Fibroblast of peridontal ligament (primary cell): Measurements from ENCODE around the gene HELT.
"Not testable (repeated sequence)": the region's sequence is repeated elsewhere in the genome, so short reads cannot be mapped to it uniquely, and the experiment has no call there.

ENCODE experiments used
- DNase-seq: peaks from one replicate; pipeline ENCODE4 v3.0.0-alpha.2; 2010; ENCODE audit errors: extremely low read depth

The HELT gene

GRCh38 chr4:185036019-185036418 is 17.7 kb downstream of the HELT start:
- DNase-seq = no peak

GRCh38 chr4:185036842-185037241 is 18.6 kb downstream of the HELT start:
- no peak for DNase-seq

DNA sequence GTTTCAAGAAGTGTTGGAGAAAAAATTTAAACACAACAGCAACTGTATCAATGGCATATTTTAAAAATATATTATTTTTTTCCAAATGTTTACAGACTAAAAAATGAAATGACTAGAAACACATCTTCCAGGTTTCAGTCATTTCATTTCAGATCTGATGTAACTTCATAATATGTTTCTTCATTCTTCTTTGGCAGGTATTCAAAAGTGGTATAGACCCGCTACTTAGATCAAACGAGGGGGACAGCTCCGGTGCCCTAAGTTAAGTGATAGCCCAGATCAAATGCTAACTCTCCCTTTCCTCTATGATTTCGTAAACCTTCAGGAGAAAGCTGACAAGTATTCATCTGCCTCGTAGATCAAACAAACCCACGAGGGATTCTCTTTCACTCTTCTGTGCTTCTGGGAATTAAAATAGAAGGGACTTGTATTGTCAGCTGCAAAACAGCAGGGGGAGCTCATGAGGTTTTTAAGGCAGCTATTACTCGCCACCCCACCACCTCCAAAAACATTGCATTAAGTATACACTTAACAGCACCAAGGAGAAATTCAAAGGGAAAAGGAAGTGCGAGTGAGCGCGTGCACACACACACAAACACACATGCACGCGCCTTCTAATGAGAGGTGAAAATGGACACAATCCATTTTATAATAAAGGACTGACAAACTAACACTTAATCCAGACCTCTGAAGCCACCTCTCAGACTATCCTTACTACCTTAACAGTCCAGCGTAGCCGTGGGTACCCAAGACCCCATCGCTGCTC is 21.4 kb downstream of the HELT start:
- peak; percentile 75 for DNase-seq

DNA sequence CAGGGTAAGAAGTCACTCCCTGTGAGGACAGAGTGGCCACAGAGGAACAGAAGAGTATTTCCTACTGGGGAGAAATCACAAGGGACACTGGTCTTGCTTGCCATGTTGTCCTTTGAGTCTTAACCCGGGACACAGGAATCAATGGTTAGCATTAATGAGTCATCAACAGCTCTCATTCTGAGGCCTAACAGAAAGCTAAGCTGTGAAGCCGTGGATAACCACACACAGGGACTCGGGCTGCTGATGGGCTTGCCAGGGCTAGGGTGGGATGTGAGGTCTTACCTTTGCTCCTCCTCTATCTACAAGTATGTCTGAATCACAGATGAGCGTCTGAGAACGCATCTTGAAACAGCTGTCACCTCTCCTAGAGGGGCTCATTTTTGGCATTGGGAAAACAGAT is 22.2 kb downstream of the HELT start:
- DNase-seq = no peak

DNA sequence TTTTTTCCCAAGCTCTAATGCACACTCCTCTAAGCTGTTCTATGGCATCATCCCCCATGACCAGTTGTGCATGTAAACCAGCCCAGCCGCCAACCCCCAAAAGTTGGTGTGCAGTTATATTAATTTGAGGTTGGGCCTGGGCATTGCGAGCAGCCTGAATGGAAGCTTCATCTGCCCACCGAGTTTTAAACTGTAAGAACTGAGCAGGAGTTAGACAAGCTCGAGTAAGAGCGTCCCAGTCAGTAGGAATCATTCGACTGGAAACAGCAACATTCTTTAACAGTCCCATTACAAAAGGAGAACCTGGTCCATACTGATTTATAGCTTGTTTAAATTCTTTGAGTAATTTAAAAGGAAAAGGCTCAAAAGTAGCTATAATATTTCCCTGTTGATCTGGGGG is 32.0 kb downstream of the HELT start:
- not testable (repeated sequence) for DNase-seq

GRCh38 chr4:185051283-185051682 is 33.0 kb downstream of the HELT start:
- DNase-seq = not testable (repeated sequence)

DNA sequence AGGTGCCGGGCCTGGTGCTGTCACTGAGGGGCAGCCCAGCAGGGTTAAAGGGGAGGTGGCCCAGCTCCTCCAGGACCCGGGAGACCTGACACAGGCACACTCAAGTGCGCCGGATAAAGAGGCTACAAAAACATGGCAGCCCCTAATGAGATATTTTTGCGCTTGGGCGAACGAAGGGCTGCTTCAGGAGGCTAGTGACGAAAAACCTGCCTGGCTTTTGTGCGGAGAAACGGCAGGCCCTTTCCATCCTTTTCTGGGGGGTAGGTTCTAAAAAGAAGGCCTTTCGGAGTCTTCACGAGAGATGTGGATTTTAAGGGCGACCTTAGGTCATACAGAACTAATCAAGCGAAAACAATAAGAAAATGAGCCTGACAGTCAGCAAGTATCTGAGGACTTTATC is 35.5 kb downstream of the HELT start:
- no peak for DNase-seq

GRCh38 chr4:185054272-185054671 is 36.0 kb downstream of the HELT start:
- DNase-seq = no peak

- DNase-seq = no peak
Observed at GRCh38 chr4:185054886-185055285, 36.6 kb downstream of the HELT start.

- no peak for DNase-seq
Observed at GRCh38 chr4:185061610-185062009, 43.3 kb downstream of the HELT start.

DNA sequence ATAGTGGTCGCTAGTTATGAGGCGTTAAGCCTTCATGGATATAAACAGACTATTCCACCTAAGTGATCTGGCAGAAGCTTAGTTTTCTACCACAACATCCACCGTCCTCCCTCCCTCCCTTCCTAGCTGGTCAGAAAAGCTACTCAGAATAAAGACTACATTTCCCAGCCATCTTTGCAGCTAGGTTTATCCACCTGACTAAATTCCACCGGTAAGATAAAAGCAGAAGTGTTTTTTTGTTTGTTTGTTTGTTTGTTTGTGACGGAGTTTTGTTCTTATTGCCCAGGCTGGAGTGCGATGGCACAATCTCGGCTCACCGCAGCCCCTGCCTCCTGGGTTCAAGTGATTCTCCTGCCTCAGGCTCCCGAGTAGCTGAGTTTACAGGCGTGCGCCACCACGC is 44.3 kb downstream of the HELT start:
- no peak for DNase-seq

DNA sequence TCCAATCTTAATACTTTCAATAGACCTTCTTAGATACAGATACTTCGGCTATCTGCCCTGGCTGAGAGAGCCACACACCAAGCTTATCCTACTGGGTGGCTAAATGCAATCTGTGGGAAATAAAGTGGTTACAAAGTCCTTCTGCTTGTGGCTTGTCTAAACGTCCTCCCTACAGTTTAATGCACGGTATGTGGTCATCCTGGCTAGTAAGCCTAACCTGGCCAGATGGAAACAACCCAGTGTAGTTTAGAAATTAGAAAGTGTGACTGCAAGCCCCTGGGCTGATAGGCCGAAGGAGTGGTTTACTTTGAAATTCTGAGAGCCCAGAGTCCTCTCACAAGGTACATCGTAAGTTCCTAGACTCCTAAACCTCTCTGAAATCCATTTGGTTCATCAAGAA is 47.9 kb downstream of the HELT start:
- no peak for DNase-seq

- DNase-seq = no peak
Observed at GRCh38 chr4:185068837-185069236, 50.5 kb downstream of the HELT start.
